AG04450 (cell line): ENCODE data around the gene CAPN8. TPM values are rescaled to one million over a fixed set of nuclear protein-coding genes. Genes with fewer than 3 reads are reported as not detected.

Source experiments
- CTCF ChIA-PET: fragments of 300-600, 350-600 bp; formaldehyde crosslinking; extraction: SDS; loops from one replicate; lab custom pipeline; 2022; ENCODE audit warnings: antibody characterized with exemption, inconsistent platforms; lab: Charles Lee
- POLR2A ChIA-PET: fragments of 350-600 bp; formaldehyde crosslinking; extraction: SDS; loops from one replicate; lab custom pipeline; 2021; ENCODE audit warnings: antibody characterized with exemption, inconsistent platforms; lab: Yijun Ruan, JAX
- DNase-seq: peaks from one replicate; pipeline ENCODE4 v3.0.0-alpha.2; 2011; ENCODE audit warnings: low read depth, low spot score
- H3K27ac ChIP-seq: one replicate; pipeline ENCODE4 v1.5.1; 2012; ENCODE audit warnings: low read depth, low read length, control low read depth
- H3K27me3 ChIP-seq: one replicate; pipeline ENCODE4 v1.6.0; 2012; ENCODE audit warnings: low read length; ENCODE audit not compliant: control insufficient read depth, insufficient read depth
- H3K4me3 ChIP-seq: 2 replicates; pipeline ENCODE4 v1.5.1; 2011; ENCODE audit warnings: mild to moderate bottlenecking, low read depth, low read length, control low read depth
- H3K9me3 ChIP-seq: 2 replicates; pipeline ENCODE4 v1.5.1; 2012; ENCODE audit warnings: low read length; ENCODE audit not compliant: control insufficient read depth, insufficient read depth
- polyA plus RNA-seq: library from polyadenylated mRNA; depleted of rRNA; stranded (reverse); fragments of >200 nt; gene quantifications from 2 replicates; pipeline ENCODE4 v1.2.3, GENCODE V29; 2011; rRNA removed
- small RNA-seq: library from RNA; depleted of rRNA; stranded (forward); fragments of <200 nt; gene quantifications from one replicate; pipeline ENCODE3, GENCODE V24; 2012; ENCODE audit warnings: low read depth; ENCODE audit not compliant: insufficient read length
- TF ChIP-seq, protein P1 (sequence below): IDR thresholded peaks from 2 replicates; pipeline ENCODE4 v1.5.1; 2011; ENCODE audit warnings: low read depth, low read length, control low read depth, inconsistent platforms

CAPN8 gene
- polyA plus RNA-seq, 1 experiment: not detected

DNA sequence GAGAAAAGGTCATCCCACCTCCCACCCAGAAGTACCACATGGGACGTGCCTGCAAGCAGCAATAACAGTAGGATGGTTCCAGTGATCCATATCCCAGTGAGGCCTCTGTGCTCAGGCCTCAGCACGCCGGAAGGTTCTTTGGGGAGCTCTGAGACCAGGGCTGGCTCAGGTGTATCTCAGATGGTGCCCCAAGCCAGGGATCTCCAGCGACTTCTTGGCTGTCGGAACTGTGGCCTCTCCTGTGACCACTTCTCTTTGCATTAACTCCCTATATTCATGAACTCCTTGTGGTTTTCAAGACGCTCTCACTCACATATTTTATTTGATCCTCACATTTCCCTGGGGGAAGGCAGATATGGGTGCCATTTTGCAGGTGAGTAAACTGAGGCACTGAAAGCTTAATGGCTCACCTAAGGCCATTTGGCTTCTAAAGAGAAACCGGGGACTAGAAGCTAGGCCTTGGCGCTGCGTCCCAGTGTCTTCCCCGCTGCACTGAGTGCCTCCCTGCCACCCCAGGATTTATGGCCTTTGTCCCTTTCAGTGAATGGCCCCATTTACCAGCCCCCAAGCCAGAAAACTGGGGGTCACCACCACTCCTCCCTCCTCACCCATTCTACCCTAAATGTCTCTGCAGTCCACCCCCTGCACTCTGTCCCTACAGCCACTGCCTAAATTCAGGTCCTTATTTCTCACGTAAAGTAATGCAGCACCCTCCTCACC is 170.4 kb downstream of the CAPN8 start:
- H3K27me3 ChIP-seq: peaks cover 3% of the 10 kb centered on the region
- TF ChIP-seq, protein P1, sequence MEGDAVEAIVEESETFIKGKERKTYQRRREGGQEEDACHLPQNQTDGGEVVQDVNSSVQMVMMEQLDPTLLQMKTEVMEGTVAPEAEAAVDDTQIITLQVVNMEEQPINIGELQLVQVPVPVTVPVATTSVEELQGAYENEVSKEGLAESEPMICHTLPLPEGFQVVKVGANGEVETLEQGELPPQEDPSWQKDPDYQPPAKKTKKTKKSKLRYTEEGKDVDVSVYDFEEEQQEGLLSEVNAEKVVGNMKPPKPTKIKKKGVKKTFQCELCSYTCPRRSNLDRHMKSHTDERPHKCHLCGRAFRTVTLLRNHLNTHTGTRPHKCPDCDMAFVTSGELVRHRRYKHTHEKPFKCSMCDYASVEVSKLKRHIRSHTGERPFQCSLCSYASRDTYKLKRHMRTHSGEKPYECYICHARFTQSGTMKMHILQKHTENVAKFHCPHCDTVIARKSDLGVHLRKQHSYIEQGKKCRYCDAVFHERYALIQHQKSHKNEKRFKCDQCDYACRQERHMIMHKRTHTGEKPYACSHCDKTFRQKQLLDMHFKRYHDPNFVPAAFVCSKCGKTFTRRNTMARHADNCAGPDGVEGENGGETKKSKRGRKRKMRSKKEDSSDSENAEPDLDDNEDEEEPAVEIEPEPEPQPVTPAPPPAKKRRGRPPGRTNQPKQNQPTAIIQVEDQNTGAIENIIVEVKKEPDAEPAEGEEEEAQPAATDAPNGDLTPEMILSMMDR: no peak
- no peak for DNase-seq
- ChIA-PET POLR2A (no interaction called here), CTCF (no interaction called here)
- no peaks in the 10 kb centered on the region; the same call in 1 of the 2 replicates for H3K9me3 ChIP-seq
- no peak overlapping the region for H3K4me3 ChIP-seq
- H3K27ac ChIP-seq: no peak overlapping the region

DNA sequence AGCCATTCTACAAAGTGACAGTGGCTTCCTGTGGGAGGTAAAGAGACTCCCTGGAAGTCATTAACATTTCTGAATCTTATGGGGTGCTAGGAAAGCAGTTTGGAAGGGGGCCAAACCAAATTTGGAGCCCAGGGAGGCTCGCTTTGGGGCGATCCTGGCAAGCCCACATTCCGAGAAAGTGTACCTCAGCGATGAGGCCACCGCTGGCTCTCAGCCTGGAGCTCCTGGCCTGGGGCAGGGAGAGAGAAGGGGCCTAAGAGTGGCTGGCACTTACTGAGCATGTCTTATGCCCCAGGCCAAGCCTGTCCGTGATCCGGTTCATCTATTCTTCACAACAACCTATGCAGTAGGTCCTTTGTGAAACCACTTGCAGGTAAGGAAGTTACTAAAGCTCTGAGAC is 173.5 kb downstream of the CAPN8 start:
- Histone ChIP-seq H3K4me3 (no peak overlapping the region), H3K9me3 (no peaks in the 10 kb centered on the region), H3K27ac (no peak overlapping the region), H3K27me3 (peaks cover 21% of the 10 kb centered on the region)
- TF ChIP-seq, protein P1: no peak
- ChIA-PET CTCF (no interaction called here), POLR2A (no interaction called here)
- no peak for DNase-seq

Small RNA genes within 50 kb of the gene (small RNA-seq; reads per million reads assigned to genes)
- gene RNU6-1248P (not detected), gene SNRPEP10 (not detected)

Other genes with a start within 250 kb of the CAPN8 start
- 417 and 433 TPM in 2 replicates for gene CAPN2, start 46.8 kb upstream of the CAPN8 start, polyA plus RNA-seq
- gene TP53BP2, start 180.2 kb upstream of the CAPN8 start, polyA plus RNA-seq: 40.4 and 48.1 TPM in 2 replicates